Endothelial cell (in vitro differentiated cells): ENCODE measurements around the gene VAMP1. TPM values are rescaled to one million over a fixed set of nuclear protein-coding genes. Genes with fewer than 3 reads are reported as not detected.
A peak's percentile ranks its signal among the peaks of the same experiment; 100 is the strongest.

Experiments used
- DNase-seq: peaks from one replicate; pipeline ENCODE4 v3.0.0; 2021; ENCODE audit warnings: low spot score
- H3K27ac Mint-ChIP-seq: one replicate; pipeline ENCODE4 v1.8.0; 2021; ENCODE audit warnings: mixed read lengths, inconsistent platforms; ENCODE audit not compliant: unreplicated experiment
- H3K27me3 Mint-ChIP-seq: one replicate; pipeline ENCODE4 v1.8.0; 2021; ENCODE audit warnings: mild to moderate bottlenecking, moderate library complexity, mixed read lengths, inconsistent platforms; ENCODE audit not compliant: unreplicated experiment
- H3K36me3 Mint-ChIP-seq: one replicate; pipeline ENCODE4 v1.8.0; 2021; ENCODE audit warnings: mild to moderate bottlenecking, low read depth, mixed read lengths, inconsistent platforms; ENCODE audit not compliant: unreplicated experiment
- H3K4me1 Mint-ChIP-seq: one replicate; pipeline ENCODE4 v1.8.0; 2021; ENCODE audit warnings: mild to moderate bottlenecking, mixed read lengths, inconsistent platforms; ENCODE audit not compliant: unreplicated experiment
- H3K4me3 Mint-ChIP-seq: one replicate; pipeline ENCODE4 v1.8.0; 2021; ENCODE audit warnings: mild to moderate bottlenecking, mixed read lengths, inconsistent platforms; ENCODE audit not compliant: unreplicated experiment
- H3K9me3 Mint-ChIP-seq: one replicate; pipeline ENCODE4 v1.8.0; 2021; ENCODE audit warnings: mixed read lengths, inconsistent platforms; ENCODE audit not compliant: unreplicated experiment
- CTCF ChIP-seq: fragments of 200-600 bp; sonication (generic); IDR thresholded peaks from one replicate; pipeline ENCODE4 v1.5.0; 2021; ENCODE audit warnings: antibody characterized with exemption; ENCODE audit not compliant: unreplicated experiment
- total RNA-seq: library from RNA; stranded (reverse); fragmentation: NEBNext Ultra II Directional; extraction: Animal tissue kit (Norgen Biotek cat#: 25700); gene quantifications from one replicate; pipeline ENCODE4 v1.2.1, GENCODE V29; 2021; ENCODE audit not compliant: unreplicated experiment

VAMP1 gene
- total RNA-seq, 1 donor from 2014 or later: 5.5 TPM

GRCh38 chr12:6464531-6464930 lies 5.9 kb downstream of the VAMP1 start:
- peaks cover 47% of the 10 kb centered on the region for H3K4me1 Mint-ChIP-seq
- DNase-seq: no peak
- H3K27me3 Mint-ChIP-seq: peaks cover 9% of the 10 kb centered on the region
- no peak for TF ChIP-seq CTCF
- H3K9me3 Mint-ChIP-seq: no peaks in the 10 kb centered on the region
- H3K36me3 Mint-ChIP-seq: peaks cover 22% of the 10 kb centered on the region
- H3K27ac Mint-ChIP-seq: no peak overlapping the region
- H3K4me3 Mint-ChIP-seq: peak overlapping the region; percentile 48

GRCh38 chr12:6463858-6464257 lies 6.6 kb downstream of the VAMP1 start:
- H3K4me3 Mint-ChIP-seq: no peak overlapping the region
- peaks cover 51% of the 10 kb centered on the region for H3K4me1 Mint-ChIP-seq
- H3K27ac Mint-ChIP-seq: no peak overlapping the region
- no peak for TF ChIP-seq CTCF
- H3K36me3 Mint-ChIP-seq: peaks cover 27% of the 10 kb centered on the region
- H3K9me3 Mint-ChIP-seq: no peaks in the 10 kb centered on the region
- no peak for DNase-seq
- peaks cover 12% of the 10 kb centered on the region for H3K27me3 Mint-ChIP-seq

GRCh38 chr12:6463216-6463615 lies 7.3 kb downstream of the VAMP1 start:
- Mint-ChIP-seq H3K27ac (no peak overlapping the region), H3K4me1 (peaks cover 52% of the 10 kb centered on the region), H3K4me3 (peak overlapping the region; percentile 42), H3K27me3 (peaks cover 12% of the 10 kb centered on the region), H3K36me3 (peaks cover 30% of the 10 kb centered on the region), H3K9me3 (no peaks in the 10 kb centered on the region)
- TF ChIP-seq CTCF: no peak
- DNase-seq: no peak

DNA sequence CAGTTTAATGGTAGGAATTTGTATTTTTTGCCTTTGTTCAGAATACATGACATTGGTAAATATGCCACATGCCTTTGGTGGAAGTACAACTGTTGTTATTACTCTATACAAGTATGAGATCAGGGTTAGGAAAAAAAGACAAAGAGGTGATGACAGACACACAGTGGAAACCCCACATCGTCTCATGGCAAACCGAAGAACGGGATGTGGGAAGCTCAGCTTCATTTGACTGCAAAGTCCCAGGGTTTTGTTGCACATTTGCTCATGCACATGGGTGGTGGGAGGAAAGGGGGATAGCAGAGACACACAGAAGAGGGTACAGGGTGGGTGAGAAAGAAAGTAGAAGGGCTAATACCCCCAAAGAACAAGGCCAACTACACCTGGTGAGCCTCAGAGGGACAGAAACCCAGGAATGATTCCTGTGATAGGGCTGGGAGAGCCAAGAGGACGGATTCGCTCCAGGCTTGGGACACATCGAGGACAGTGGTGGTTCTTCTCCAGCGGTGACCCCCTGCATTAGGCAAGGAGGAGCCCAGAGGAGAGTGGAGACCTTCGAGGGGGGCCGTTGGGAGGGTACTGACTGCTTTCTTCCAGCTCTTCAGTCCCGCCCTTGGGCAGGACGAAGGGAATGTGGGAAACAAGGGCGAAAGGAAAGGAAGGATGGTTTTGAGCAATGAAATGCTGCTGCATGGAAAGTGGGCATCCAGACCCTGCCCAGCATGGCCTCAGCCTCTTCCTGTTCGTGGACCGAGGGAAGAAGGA lies 8.1 kb downstream of the VAMP1 start:
- peaks cover 30% of the 10 kb centered on the region for H3K36me3 Mint-ChIP-seq
- H3K4me3 Mint-ChIP-seq: peak overlapping the region; percentile 26
- peaks cover 52% of the 10 kb centered on the region for H3K4me1 Mint-ChIP-seq
- no peak for TF ChIP-seq CTCF
- H3K27ac Mint-ChIP-seq: no peak overlapping the region
- no peaks in the 10 kb centered on the region for H3K9me3 Mint-ChIP-seq
- H3K27me3 Mint-ChIP-seq: peaks cover 12% of the 10 kb centered on the region
- DNase-seq: no peak

DNA sequence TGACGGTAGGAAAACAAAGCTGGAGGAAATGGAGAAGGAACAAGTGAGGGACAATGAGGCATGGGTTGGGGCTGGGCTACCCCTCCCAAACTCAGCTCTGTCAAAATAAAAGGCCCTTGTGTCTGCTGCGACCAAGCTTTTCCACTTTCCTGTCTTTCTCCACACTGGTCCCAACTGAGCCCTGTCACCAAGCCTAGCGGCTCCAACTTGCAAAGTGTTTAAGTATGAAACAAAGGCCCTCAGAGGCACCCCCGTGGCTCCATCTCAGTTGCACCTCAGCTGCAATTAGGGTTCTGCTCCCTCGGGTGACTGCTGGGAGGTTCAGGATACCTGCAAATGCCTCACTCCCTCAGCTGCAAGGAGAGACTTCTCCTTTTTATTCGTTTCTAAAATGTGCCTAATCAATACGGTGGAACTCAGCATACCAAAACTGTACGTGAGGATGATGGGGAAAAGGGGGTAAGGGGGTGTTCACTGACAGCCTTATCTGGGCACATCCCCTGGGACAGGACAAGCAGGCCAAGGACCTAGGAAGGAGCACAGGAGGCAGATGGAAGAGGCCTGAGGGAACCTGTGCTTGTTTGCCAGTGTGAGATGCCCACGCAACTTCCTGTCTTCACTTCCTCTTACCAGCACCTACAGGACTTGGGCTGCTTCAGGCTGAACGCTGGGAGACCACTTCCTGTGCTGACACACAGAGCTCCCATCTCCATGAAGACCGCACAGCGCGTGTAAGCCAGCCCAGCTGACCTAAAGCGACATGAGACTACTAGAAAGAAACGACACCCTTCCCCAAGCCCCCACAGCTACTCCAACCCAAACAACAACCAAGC lies 8.9 kb downstream of the VAMP1 start:
- Mint-ChIP-seq H3K27ac (peak overlapping the region; percentile 28), H3K4me3 (peak overlapping the region; percentile 26), H3K4me1 (peaks cover 52% of the 10 kb centered on the region), H3K9me3 (no peaks in the 10 kb centered on the region), H3K36me3 (peaks cover 31% of the 10 kb centered on the region), H3K27me3 (peaks cover 12% of the 10 kb centered on the region)
- TF ChIP-seq CTCF: no peak
- DNase-seq: no peak
